GM12878 (cell line): Measurements from ENCODE around the gene TMEM181.

ENCODE experiments used
- BRCA1 ChIP-seq: IDR thresholded peaks from 2 replicates; pipeline ENCODE4 v1.6.1; 2011; ENCODE audit warnings: low read depth, low read length, improper control_type of control experiment
- CBX5 ChIP-seq: sonication (generic); IDR thresholded peaks from 2 replicates; pipeline ENCODE4 v1.6.1; 2016; ENCODE audit warnings: low read depth, moderate library complexity, mild to moderate bottlenecking, inconsistent platforms
- EGR1 ChIP-seq, 2 experiments: IDR thresholded peaks; 1 replicate in 1 of 2; 2 replicates in 1 of 2; pipeline ENCODE4 v1.6.1; 2011 to 2012; ENCODE audit warnings: low read depth in 2 of 2, low read length in 2 of 2, borderline replicate concordance in 1 of 2, mild to moderate bottlenecking in 1 of 2, moderate library complexity in 1 of 2
- ESRRA ChIP-seq: IDR thresholded peaks from 2 replicates; pipeline ENCODE4 v1.6.1; 2012; ENCODE audit warnings: mild to moderate bottlenecking, low read length, improper control_type of control experiment
- ETV6 ChIP-seq, 2 experiments: fragments of 450-650 bp in 1 of 2; IDR thresholded peaks in 1 of 2; conservative IDR thresholded peaks in 1 of 2; 2 replicates each; pipeline ENCODE4 v1.6.1; 2014; ENCODE audit warnings: antibody characterized with exemption in 1 of 2, borderline replicate concordance in 1 of 2, low read depth in 1 of 2, mild to moderate bottlenecking in 1 of 2, moderate library complexity in 1 of 2
- FOXM1 ChIP-seq: IDR thresholded peaks from 2 replicates; pipeline ENCODE4 v1.6.1; 2012; ENCODE audit warnings: low read depth, mild to moderate bottlenecking, inconsistent platforms, low read length, moderate library complexity
- NBN ChIP-seq: fragments of 450-650 bp; IDR thresholded peaks from 2 replicates; pipeline ENCODE4 v1.6.1; 2016
- SMAD1 ChIP-seq: fragments of 450-650 bp; IDR thresholded peaks from 2 replicates; pipeline ENCODE4 v1.6.1; 2018; ENCODE audit warnings: mild to moderate bottlenecking, low read depth; ENCODE audit not compliant: partially characterized antibody
- TBL1XR1 ChIP-seq: IDR thresholded peaks from 2 replicates; pipeline ENCODE4 v1.6.1; 2012; ENCODE audit warnings: low read depth, low read length, improper control_type of control experiment
- TF ChIP-seq, protein P1 (sequence below): IDR thresholded peaks from 2 replicates; pipeline ENCODE4 v1.6.1; 2012; ENCODE audit warnings: low read depth, low read length, improper control_type of control experiment
- TF ChIP-seq, protein P2 (sequence below): fragments of 450-650 bp; IDR thresholded peaks from 2 replicates; pipeline ENCODE4 v1.6.1; 2017; ENCODE audit warnings: low read depth, mild to moderate bottlenecking, moderate library complexity
- TF ChIP-seq, protein P3 (sequence below), 3 experiments: IDR thresholded peaks in 2 of 3; conservative IDR thresholded peaks in 1 of 3; 2 replicates each; pipeline ENCODE4 v1.5.1; 2011; ENCODE audit warnings: low read depth in 3 of 3, low read length in 3 of 3, mild to moderate bottlenecking in 3 of 3, control low read depth in 2 of 3, moderate library complexity in 2 of 3, inconsistent platforms in 1 of 3, mixed read lengths in 1 of 3; ENCODE audit not compliant: control insufficient read depth in 2 of 3, insufficient read depth in 1 of 3; ENCODE audit errors: extremely low read depth in 1 of 3

DNA sequence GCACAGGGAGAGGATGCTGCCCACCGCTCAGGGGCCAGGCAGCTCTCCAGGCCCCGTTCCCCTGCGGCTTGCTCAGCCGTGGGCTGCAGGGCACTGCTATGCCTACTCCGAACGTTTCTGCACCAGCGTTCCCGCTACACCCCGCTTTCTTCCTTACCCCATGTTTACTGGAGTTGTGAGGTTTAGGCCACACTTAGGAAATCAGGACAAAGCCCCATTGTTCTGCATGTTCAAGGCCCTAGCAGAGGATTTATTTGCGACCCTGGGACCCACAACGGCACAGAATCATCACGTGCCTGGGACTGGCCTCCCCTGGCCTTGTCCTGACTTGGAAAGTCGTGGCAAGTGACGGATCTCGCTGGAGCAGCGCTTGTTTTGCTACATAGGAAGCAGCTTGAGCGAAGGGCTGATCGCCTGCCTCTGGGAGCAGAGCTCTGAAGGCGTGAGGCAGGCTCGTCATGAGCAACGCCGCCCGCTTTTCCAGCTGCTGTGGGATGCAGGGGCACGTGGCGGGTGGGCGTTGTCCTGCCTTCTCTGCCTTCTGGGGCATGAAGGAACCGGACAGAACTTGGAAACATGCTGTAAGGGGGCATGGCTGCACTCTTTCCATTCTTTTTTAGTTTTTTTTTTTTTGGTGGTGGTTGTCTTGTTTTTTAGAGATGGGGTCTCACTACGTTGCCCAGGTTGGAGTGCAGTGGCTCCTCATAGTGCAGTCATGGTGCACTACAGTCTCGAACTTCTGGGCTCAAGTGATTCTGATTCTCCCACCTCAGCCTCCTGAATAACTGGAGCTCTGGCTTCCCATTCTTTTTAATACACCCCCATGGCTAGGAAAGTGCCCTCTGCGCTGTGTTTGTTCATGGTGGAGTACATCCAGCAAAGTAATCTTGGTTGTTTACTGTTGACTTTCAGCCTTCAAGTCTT lies 14.6 kb upstream of the TMEM181 start:
- TF ChIP-seq FOXM1: no peak
- TF ChIP-seq EGR1 (IDR thresholded peaks at IDR 0.05; ENCODE audit: borderline replicate concordance in 1 of 2, low read depth in 2 of 2, low read length in 2 of 2): no peak
- TF ChIP-seq ESRRA: no peak
- TF ChIP-seq, protein P1, sequence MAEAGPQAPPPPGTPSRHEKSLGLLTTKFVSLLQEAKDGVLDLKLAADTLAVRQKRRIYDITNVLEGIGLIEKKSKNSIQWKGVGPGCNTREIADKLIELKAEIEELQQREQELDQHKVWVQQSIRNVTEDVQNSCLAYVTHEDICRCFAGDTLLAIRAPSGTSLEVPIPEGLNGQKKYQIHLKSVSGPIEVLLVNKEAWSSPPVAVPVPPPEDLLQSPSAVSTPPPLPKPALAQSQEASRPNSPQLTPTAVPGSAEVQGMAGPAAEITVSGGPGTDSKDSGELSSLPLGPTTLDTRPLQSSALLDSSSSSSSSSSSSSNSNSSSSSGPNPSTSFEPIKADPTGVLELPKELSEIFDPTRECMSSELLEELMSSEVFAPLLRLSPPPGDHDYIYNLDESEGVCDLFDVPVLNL: no peak
- TF ChIP-seq, protein P2, sequence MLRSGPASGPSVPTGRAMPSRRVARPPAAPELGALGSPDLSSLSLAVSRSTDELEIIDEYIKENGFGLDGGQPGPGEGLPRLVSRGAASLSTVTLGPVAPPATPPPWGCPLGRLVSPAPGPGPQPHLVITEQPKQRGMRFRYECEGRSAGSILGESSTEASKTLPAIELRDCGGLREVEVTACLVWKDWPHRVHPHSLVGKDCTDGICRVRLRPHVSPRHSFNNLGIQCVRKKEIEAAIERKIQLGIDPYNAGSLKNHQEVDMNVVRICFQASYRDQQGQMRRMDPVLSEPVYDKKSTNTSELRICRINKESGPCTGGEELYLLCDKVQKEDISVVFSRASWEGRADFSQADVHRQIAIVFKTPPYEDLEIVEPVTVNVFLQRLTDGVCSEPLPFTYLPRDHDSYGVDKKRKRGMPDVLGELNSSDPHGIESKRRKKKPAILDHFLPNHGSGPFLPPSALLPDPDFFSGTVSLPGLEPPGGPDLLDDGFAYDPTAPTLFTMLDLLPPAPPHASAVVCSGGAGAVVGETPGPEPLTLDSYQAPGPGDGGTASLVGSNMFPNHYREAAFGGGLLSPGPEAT: no peak
- no peak for TF ChIP-seq TBL1XR1
- TF ChIP-seq CBX5: no peak
- no peak for TF ChIP-seq ETV6 (conservative IDR thresholded peaks at IDR 0.05 in 1 of 2, IDR thresholded peaks at IDR 0.05 in 1 of 2; ENCODE audit: borderline replicate concordance in 1 of 2, low read depth in 1 of 2)
- no peak for TF ChIP-seq SMAD1
- TF ChIP-seq, protein P3, sequence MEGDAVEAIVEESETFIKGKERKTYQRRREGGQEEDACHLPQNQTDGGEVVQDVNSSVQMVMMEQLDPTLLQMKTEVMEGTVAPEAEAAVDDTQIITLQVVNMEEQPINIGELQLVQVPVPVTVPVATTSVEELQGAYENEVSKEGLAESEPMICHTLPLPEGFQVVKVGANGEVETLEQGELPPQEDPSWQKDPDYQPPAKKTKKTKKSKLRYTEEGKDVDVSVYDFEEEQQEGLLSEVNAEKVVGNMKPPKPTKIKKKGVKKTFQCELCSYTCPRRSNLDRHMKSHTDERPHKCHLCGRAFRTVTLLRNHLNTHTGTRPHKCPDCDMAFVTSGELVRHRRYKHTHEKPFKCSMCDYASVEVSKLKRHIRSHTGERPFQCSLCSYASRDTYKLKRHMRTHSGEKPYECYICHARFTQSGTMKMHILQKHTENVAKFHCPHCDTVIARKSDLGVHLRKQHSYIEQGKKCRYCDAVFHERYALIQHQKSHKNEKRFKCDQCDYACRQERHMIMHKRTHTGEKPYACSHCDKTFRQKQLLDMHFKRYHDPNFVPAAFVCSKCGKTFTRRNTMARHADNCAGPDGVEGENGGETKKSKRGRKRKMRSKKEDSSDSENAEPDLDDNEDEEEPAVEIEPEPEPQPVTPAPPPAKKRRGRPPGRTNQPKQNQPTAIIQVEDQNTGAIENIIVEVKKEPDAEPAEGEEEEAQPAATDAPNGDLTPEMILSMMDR (IDR thresholded peaks at IDR 0.05 in 2 of 3, conservative IDR thresholded peaks at IDR 0.05 in 1 of 3; ENCODE audit: control insufficient read depth in 2 of 3, extremely low read depth in 1 of 3, insufficient read depth in 1 of 3, low read depth in 3 of 3, low read length in 3 of 3): no peak
- TF ChIP-seq BRCA1: no peak
- no peak for TF ChIP-seq NBN
